Uterus (tissue), 4 donors: ENCODE data around the gene SNX13. TPM values are rescaled to one million over a fixed set of nuclear protein-coding genes. Genes with fewer than 3 reads are reported as not detected.

Experiments used
- DNase-seq, 2 donors: peaks; one replicate each; pipeline ENCODE4 v3.0.0-alpha.2; 2019 to 2020
- H3K27ac ChIP-seq, 2 donors: fragments of 200-600 bp; sonication (generic); 1 replicate in 1 of 2; 2 replicates in 1 of 2; pipeline ENCODE4 v1.5.1; 2016 to 2018
- H3K27me3 ChIP-seq, 2 donors: fragments of 200-600 bp; sonication (generic); one replicate each; pipeline ENCODE4 v1.5.1; 2018 to 2019; ENCODE audit warnings: control low read depth in 1 of 2
- H3K36me3 ChIP-seq, 2 donors: fragments of 200-600 bp; sonication (generic); one replicate each; pipeline ENCODE4 v1.5.1; 2019; ENCODE audit warnings: control low read depth in 1 of 2
- H3K4me1 ChIP-seq, 2 donors: fragments of 200-600 bp; sonication (generic); one replicate each; pipeline ENCODE4 v1.5.1; 2018 to 2019; ENCODE audit warnings: control low read depth in 1 of 2
- H3K4me3 ChIP-seq, 2 donors: fragments of 200-600 bp; sonication (generic); 1 replicate in 1 of 2; 2 replicates in 1 of 2; pipeline ENCODE4 v1.5.1; 2018 to 2019; ENCODE audit warnings: mild to moderate bottlenecking in 1 of 2
- H3K9me3 ChIP-seq, 2 donors: fragments of 200-600 bp; sonication (generic); one replicate each; pipeline ENCODE4 v1.5.1; 2019; ENCODE audit warnings: control low read depth in 1 of 2
- POLR2A ChIP-seq, 2 donors: fragments of 450-650 bp; IDR thresholded peaks; one replicate each; pipeline ENCODE4 v1.6.1; 2016; ENCODE audit warnings: antibody characterized with exemption in 2 of 2, mild to moderate bottlenecking in 1 of 2, moderate library complexity in 1 of 2
- intact Hi-C: fragments of 100-400 bp; cut with DNase I; formaldehyde crosslinking; loops from one replicate; pipeline ENCODE4 v1.15.1; 2023; ENCODE audit warnings: low total_unique reads
- total RNA-seq, 4 donors: library from RNA; depleted of rRNA in 3 of 4; stranded (reverse); fragments of >200 nt in 3 of 4; gene quantifications; one replicate each; pipeline versions ENCODE4 v1.1.0 to v1.2.4, GENCODE V29; 2014 to 2023
- TF ChIP-seq, protein P1 (sequence below), 4 experiments: fragments of 200-600 bp in 2 of 4; fragments of 450-650 bp in 2 of 4; sonication (generic) in 2 of 4; IDR thresholded peaks; one replicate each; pipeline ENCODE4 v1.5.1; 2016 to 2019; ENCODE audit warnings: antibody characterized with exemption in 4 of 4, mild to moderate bottlenecking in 2 of 4, moderate library complexity in 1 of 4
- donor health status: DM: yes; HTN: yes; CAD: no.

SNX13 gene
- total RNA-seq, 4 donors from 2014 or later, result 26.9 to 222 (median 91.2) TPM

DNA sequence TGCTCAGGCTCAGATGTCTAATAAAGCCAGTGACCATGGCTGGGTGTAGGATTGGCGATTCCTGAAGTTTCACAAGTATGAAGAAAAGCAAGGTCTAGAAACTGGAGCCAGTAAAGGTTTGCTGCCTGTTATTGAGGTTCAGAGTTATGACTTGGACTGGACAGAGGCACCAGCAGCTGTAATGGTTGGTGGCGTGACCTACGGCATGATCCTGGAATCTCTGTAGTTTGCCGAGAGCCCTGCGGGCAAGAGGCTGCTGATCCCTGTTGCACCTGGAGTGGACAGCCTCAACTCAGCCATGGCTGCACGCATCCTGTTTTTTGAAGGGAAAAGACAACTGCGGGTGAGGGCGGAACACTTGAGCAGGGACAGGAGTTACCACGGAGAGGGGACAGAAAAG lies 22.4 kb upstream of the SNX13 start:
- no peaks in the 10 kb centered on the region for H3K4me1 ChIP-seq
- no peak overlapping the region for H3K4me3 ChIP-seq

DNA sequence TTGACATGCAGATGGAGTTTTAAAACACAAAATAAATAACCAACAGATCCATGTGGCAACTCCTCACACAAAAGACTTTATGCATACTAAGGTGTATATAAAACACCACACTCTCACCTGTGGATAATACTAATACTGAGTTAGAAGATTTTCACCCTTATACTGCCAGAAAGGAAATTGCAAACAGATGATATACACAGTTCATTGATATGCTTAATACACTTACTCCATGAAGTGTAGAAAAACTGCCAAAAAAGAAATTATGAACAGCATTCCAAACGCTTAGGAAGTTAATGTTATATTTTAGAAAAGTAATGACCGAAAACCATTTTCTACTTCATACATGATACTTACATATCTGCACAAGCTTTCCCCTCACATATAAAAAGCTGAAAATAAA lies 17.6 kb upstream of the SNX13 start:
- intact Hi-C loops, result no loop called here
- Histone ChIP-seq H3K27me3 (no peaks in the 10 kb centered on the region), H3K36me3 (no peaks in the 10 kb centered on the region), H3K4me1 (no peaks in the 10 kb centered on the region), H3K4me3 (no peak overlapping the region), H3K9me3 (no peaks in the 10 kb centered on the region), H3K27ac (no peak overlapping the region)
- no peak for DNase-seq
- no peak for TF ChIP-seq POLR2A (IDR thresholded peaks at IDR 0.05)
- TF ChIP-seq, protein P1, sequence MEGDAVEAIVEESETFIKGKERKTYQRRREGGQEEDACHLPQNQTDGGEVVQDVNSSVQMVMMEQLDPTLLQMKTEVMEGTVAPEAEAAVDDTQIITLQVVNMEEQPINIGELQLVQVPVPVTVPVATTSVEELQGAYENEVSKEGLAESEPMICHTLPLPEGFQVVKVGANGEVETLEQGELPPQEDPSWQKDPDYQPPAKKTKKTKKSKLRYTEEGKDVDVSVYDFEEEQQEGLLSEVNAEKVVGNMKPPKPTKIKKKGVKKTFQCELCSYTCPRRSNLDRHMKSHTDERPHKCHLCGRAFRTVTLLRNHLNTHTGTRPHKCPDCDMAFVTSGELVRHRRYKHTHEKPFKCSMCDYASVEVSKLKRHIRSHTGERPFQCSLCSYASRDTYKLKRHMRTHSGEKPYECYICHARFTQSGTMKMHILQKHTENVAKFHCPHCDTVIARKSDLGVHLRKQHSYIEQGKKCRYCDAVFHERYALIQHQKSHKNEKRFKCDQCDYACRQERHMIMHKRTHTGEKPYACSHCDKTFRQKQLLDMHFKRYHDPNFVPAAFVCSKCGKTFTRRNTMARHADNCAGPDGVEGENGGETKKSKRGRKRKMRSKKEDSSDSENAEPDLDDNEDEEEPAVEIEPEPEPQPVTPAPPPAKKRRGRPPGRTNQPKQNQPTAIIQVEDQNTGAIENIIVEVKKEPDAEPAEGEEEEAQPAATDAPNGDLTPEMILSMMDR (IDR thresholded peaks at IDR 0.05), result no peak

More for the DNA sequence above, 22.4 kb upstream of the SNX13 start:
- intact Hi-C loops, result no loop called here
- Histone ChIP-seq H3K36me3 (no peaks in the 10 kb centered on the region), H3K27ac (no peak overlapping the region), H3K9me3 (no peaks in the 10 kb centered on the region), H3K27me3 (no peaks in the 10 kb centered on the region)
- DNase-seq, result no peak
- TF ChIP-seq, protein P1 (IDR thresholded peaks at IDR 0.05), result no peak
- TF ChIP-seq POLR2A (IDR thresholded peaks at IDR 0.05), result no peak

DNA sequence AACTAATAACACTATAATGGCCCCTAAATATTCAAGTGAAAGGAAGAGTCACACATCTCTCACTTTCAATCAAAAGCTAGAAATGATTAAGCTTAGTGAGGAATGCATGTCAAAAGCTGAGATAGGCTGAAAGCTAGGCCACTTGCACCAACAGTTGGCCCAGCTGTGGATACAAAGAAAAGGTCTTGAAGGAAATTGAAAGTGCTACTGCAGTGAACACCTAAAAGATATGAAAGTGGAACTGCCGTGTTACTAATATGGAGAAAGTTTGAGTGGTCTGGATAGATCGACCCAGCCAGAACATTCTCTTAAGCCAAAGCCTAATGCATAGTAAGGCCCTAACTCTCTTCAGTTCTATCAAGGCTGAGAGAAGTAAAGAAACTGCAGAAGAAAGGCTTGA lies 12.1 kb upstream of the SNX13 start:
- H3K27me3 ChIP-seq, result no peaks in the 10 kb centered on the region
- no peak for DNase-seq
- intact Hi-C loops, result no loop called here
- TF ChIP-seq, protein P1 (IDR thresholded peaks at IDR 0.05), result no peak
- TF ChIP-seq POLR2A (IDR thresholded peaks at IDR 0.05), result no peak
- no peaks in the 10 kb centered on the region for H3K9me3 ChIP-seq
- H3K27ac ChIP-seq, result no peak overlapping the region
- no peaks in the 10 kb centered on the region for H3K36me3 ChIP-seq
- H3K4me1 ChIP-seq, result no peaks in the 10 kb centered on the region
- no peak overlapping the region for H3K4me3 ChIP-seq

DNA sequence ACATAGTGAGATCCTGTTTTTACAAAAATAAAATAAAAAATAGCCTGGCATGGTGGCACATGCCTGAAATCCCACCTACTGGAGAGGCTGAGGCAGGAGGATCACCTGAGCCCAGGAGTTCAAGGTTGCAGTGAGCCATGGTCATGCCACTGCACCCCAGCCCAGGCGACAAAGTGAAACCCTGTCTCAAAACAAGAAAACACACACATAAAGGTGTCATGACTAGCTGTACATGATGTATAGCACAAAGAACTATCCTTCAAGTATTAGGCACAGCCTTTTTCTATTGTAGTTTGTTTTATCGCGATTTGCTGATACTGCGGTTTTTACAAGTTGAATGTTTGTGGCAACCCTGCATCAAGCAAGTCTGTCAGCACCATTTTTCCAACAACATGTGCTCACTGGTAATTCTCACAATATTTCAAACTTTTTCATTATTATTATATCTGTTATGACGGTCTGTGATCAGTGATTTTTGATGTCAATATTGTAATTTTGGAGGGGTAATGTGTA lies 11.5 kb upstream of the SNX13 start:
- H3K27ac ChIP-seq, result no peak overlapping the region
- H3K4me1 ChIP-seq, result no peaks in the 10 kb centered on the region
- no peaks in the 10 kb centered on the region for H3K36me3 ChIP-seq
- H3K4me3 ChIP-seq, result no peak overlapping the region
- no peaks in the 10 kb centered on the region for H3K9me3 ChIP-seq
- intact Hi-C loops, result no loop called here
- DNase-seq, result no peak
- no peaks in the 10 kb centered on the region for H3K27me3 ChIP-seq
- TF ChIP-seq POLR2A (IDR thresholded peaks at IDR 0.05), result no peak
- TF ChIP-seq, protein P1 (IDR thresholded peaks at IDR 0.05), result no peak

DNA sequence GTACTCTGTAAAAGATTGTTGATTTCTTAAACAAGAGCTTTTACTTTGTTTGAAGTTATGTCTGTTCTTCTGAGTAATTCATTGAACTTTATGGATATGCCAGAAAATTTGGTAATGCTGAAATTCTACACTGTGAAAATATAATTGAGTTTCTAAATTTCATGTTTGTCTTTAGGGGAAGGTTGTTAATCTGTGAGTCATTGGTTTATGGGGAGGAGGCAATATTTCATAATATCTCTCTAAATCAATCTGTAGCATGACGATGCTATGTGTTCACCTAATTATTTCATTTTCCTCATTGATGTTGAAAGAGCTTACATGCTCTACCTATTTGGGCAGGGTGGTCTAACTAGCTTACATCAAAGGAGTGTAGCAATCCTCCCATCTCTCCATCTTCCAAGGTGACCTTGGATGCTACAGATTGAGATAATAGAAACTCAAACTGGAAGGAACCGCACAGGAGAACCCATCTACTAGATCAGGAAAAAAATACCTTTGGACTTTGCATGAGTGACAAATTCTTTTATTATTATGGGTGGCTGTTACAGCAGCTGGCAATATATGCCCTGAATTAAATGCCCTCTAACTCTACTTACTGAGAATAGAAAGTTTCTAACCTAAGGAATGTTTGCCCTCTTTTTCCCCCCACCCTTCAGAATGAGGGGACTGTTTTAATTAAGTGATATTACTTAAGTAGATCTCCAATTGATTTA lies 8.4 kb upstream of the SNX13 start:
- Histone ChIP-seq H3K4me3 (no peak overlapping the region), H3K27me3 (no peaks in the 10 kb centered on the region), H3K4me1 (no peaks in the 10 kb centered on the region), H3K27ac (no peak overlapping the region), H3K36me3 (no peaks in the 10 kb centered on the region), H3K9me3 (no peaks in the 10 kb centered on the region)
- intact Hi-C loops, result no loop called here
- TF ChIP-seq POLR2A (IDR thresholded peaks at IDR 0.05), result no peak
- TF ChIP-seq, protein P1 (IDR thresholded peaks at IDR 0.05), result no peak
- no peak for DNase-seq
